HG03139 (cell line): ENCODE data around the gene LCMT2.

Experiments
- ATAC-seq: cut with Tn5 transposase; IDR thresholded peaks from one replicate; pipeline ENCODE4 v1.9.1; 2021; ENCODE audit not compliant: unreplicated experiment

The LCMT2 gene

DNA sequence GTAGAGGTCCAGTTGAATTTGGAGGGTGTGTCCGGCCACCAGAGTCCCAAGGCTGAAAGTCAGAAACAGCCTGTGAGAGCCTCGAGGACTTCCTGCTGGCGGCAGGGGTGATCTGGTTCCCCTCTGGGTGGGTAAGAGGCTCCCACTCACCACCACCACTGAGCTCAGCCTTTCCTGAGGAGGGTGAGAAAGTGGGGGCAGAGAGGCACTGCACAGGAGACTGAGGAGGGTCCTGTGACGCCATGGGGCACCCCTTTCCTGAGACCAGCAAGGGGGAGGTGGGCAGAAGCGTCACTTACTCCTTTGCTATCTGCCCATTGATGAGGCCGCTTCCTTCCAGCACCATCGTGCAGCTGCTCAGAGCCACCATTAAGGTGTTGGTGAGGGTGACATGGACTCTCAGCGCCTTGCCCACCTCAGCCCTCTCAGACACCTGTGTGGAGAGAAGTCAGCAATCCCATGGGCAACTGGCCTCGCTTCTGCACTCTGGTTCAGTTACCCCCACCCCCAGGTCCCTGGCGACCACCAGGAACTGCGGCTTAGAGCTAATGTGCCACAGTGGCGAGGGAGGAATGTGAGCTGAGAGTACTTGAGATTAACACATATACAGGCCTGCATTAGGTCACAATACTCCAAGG is 53.7 kb downstream of the LCMT2 start:
- ATAC-seq, result no peak

DNA sequence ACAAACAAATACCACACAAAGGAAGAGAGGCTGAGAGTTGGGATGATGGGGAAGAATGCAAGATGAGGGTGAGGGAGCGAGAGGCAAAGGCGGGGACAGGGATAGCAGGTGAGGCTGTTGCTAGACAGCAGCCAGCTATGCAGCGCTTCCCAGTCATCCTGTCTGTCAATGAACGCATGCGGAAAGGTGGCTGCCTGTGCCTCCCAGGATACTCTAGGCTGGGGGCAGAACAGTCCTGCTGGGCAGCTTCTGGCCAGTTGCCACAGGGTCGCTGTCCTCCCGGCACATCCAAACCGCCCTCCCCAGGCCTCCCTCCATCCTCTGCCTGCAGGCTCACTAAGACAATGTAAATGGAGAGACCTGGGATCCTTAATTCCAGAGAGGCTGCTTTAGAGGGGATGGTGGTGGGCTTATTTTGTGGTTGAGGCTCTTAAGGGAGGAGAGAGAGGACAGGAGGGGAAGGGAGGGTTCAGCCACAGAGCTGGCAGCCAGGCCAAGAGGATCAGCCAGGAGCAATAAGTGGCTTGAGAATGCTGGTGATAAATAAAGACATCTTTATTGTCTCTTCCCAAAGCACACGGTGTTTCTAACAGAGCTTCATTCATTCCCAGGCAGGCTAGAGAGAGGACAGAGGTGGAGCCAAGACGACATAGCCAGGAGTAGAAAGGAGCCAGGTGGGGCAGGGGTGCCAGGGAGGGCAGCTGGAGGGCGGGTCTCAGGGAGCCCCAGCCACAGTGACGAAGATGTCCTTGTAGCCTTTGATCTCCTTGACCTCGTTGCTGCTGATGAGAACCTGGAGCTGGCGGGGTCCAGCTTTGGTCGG is 54.4 kb downstream of the LCMT2 start:
- no peak for ATAC-seq

DNA sequence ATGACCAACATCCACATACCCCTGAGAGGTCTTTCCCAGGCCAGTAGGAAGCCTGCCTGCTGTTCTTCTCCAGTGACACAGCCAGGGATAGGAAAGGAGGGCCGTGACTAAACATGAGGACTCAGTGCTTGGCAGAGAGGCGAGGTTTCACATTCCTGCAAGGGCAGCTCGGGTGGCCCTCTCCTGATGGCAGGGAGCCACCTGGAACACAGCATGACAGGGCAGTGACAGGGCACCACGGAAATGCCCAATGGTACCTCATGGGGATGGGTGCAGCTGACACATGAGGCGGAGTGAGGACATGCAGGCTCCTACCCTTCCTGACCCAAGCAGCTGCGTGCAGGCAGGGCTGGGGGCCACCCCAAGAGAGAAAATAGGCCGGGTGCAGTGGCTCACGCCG is 56.2 kb downstream of the LCMT2 start:
- no peak for ATAC-seq
